Glomerular visceral epithelial cell (primary cell): ENCODE data around the gene SLC8A3.
A peak's percentile ranks its signal among the peaks of the same experiment; 100 is the strongest.

Experiments
- DNase-seq: peaks from one replicate; pipeline ENCODE4 v3.0.0-alpha.2; 2016; ENCODE audit errors: extremely low spot score

Gene SLC8A3

DNA sequence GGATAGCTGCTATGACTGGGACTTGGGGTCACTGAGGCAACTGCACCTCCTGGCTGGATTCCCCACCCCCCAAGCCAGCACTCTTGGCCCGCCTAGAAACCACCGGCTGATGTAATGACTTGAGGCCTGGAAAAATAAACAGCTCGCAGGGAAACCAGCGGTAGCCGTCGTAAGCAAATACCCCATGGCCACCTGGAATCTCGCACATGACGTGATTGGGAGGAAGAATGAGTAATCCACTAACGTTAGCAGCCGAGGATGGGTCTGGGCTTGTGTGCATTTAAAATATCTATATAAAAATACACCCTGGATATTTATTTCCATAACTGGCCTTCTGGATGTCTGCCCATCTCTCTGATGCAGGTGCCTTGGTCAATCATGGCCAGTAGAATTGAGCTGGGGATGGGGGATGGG lies 189.5 kb downstream of the SLC8A3 start:
- DNase-seq: peak; percentile 97

DNA sequence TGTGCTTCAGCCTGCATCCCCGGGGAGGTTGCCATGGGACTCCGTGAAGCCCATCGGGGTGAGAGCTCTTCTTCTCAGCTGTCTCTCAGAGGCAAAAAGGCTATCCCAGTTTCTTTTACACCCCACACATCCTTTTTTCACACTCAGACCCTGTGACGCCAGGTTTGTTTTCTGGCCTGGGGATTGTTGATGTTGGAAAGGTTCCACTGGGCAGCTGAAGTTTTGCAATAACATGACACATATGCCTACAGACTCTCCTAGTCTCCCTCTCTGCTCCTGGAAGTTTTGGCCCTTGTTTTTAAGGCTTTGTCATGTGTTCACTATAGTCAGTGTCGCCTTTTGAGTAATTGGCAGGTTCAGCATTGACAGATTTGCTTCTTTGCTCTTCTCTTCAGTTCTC lies 190.9 kb downstream of the SLC8A3 start:
- DNase-seq: peak; percentile 87

DNA sequence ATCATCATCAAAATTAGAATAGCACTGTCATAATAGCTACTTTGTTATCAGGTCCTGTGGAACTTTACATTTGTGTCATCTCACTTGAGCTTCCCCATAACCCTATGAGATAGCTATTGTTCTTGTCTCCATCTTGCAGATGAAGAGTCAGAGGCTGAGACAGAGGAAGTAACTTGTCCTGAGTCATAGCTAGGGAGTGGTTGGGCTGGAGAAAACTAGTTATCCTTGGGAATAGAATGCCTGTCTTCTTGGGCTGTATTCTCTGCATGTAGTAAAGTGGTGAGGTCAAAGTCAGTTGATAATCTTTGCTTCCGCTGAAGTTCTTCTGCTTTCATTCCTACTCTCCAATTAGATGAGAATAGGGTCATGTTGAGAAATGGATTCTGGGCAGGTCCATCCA lies 192.5 kb downstream of the SLC8A3 start:
- peak; percentile 40 for DNase-seq
